Measurements from ENCODE around the gene GFM2. TPM values are rescaled to one million over a fixed set of nuclear protein-coding genes. Genes with fewer than 3 reads are reported as not detected.

Gene GFM2
- total and polyA plus RNA-seq, 2 donors (not counting 1 experiment from before 2014, with no cell fraction given): 30.2 to 51.7 TPM

GRCh38 chr5:74772359-74772758 is 5.4 kb upstream of the GFM2 start:
- no peak overlapping the region for H3K27ac ChIP-seq (ENCODE audit: insufficient read depth, low read length)
- TF ChIP-seq EZH2 (IDR thresholded peaks at IDR 0.05; ENCODE audit: low read length, missing control alignments) (no peak), CTCF (conservative IDR thresholded peaks at IDR 0.05 in 1 of 2, IDR thresholded peaks at IDR 0.05 in 1 of 2; ENCODE audit: low read depth in 1 of 2, low read length in 2 of 2) (no peak)
- no peaks in the 10 kb centered on the region for H4K20me1 ChIP-seq (ENCODE audit: control insufficient read depth, extremely low read depth, insufficient read depth, low read length)
- H3K27me3 ChIP-seq (ENCODE audit: control insufficient read depth, insufficient read depth, low read length): no peaks in the 10 kb centered on the region
- H3K36me3 ChIP-seq (ENCODE audit: control insufficient read depth, insufficient read depth, low read length): peaks cover 3% of the 10 kb centered on the region
- no peak overlapping the region for H3K9ac ChIP-seq (ENCODE audit: insufficient read depth, low read length)
- H3K79me2 ChIP-seq (ENCODE audit: control insufficient read depth, insufficient read depth, low read length): peaks cover 13% of the 10 kb centered on the region
- H3K9me3 ChIP-seq (ENCODE audit: control insufficient read depth, insufficient read depth, low read depth, low read length): no peaks in the 10 kb centered on the region
- H3K4me3 ChIP-seq (replicated peaks in 1 of 4; ENCODE audit: control extremely low read depth in 1 of 4, insufficient read depth in 1 of 4, low read depth in 3 of 4, low read length in 4 of 4): no peak overlapping the region
- no peak overlapping the region for H2AFZ ChIP-seq (ENCODE audit: low read length)
- H3K4me1 ChIP-seq (ENCODE audit: control insufficient read depth, extremely low read depth, insufficient read depth, low read length): peaks cover 2% of the 10 kb centered on the region
- peak in 1 of 2 donors; percentile 57 for DNase-seq (ENCODE audit: low read depth in 2 of 2)
- H3K4me2 ChIP-seq (ENCODE audit: extremely low read depth, insufficient read depth, low read length): no peak overlapping the region

- Histone ChIP-seq H3K4me1 (ENCODE audit: control insufficient read depth, extremely low read depth, insufficient read depth, low read length) (peaks cover 7% of the 10 kb centered on the region), H3K27me3 (ENCODE audit: control insufficient read depth, insufficient read depth, low read length) (no peaks in the 10 kb centered on the region)
Measured at GRCh38 chr5:74767579-74767913, 629 bp upstream of the GFM2 start.

GRCh38 chr5:74766418-74766848 is 484 bp downstream of the GFM2 start:
- no peaks in the 10 kb centered on the region for H3K27me3 ChIP-seq (ENCODE audit: control insufficient read depth, insufficient read depth, low read length)
- H3K9ac ChIP-seq (ENCODE audit: insufficient read depth, low read length): peak overlapping the region; percentile 78
- peak overlapping the region; percentile 97 to 99 (median 99) for H3K4me3 ChIP-seq (replicated peaks in 1 of 4; ENCODE audit: control extremely low read depth in 1 of 4, insufficient read depth in 1 of 4, low read depth in 3 of 4, low read length in 4 of 4)
- H3K36me3 ChIP-seq (ENCODE audit: control insufficient read depth, insufficient read depth, low read length): no peaks in the 10 kb centered on the region
- H3K9me3 ChIP-seq (ENCODE audit: control insufficient read depth, insufficient read depth, low read depth, low read length): no peaks in the 10 kb centered on the region
- peak in 1 of 2 donors; percentile 53 for TF ChIP-seq CTCF (conservative IDR thresholded peaks at IDR 0.05 in 1 of 2, IDR thresholded peaks at IDR 0.05 in 1 of 2; ENCODE audit: low read depth in 1 of 2, low read length in 2 of 2)
- no peak for TF ChIP-seq EZH2 (IDR thresholded peaks at IDR 0.05; ENCODE audit: low read length, missing control alignments)
- H3K4me1 ChIP-seq (ENCODE audit: control insufficient read depth, extremely low read depth, insufficient read depth, low read length): peaks cover 7% of the 10 kb centered on the region
- peaks cover 41% of the 10 kb centered on the region for H3K79me2 ChIP-seq (ENCODE audit: control insufficient read depth, insufficient read depth, low read length)
- DNase-seq (ENCODE audit: low read depth in 2 of 2): peak; percentile 73
- peak overlapping the region; percentile 74 for H3K4me2 ChIP-seq (ENCODE audit: extremely low read depth, insufficient read depth, low read length)
- H2AFZ ChIP-seq (ENCODE audit: low read length): peak overlapping the region; percentile 100
- H3K27ac ChIP-seq (ENCODE audit: insufficient read depth, low read length): peak overlapping the region; percentile 79
- no peaks in the 10 kb centered on the region for H4K20me1 ChIP-seq (ENCODE audit: control insufficient read depth, extremely low read depth, insufficient read depth, low read length)

More at GRCh38 chr5:74767579-74767913, 629 bp upstream of the GFM2 start:
- H3K9ac ChIP-seq (ENCODE audit: insufficient read depth, low read length): peak overlapping the region; percentile 77
- DNase-seq (ENCODE audit: low read depth in 2 of 2): peak; percentile 59 to 67
- peaks cover 2% of the 10 kb centered on the region for H3K36me3 ChIP-seq (ENCODE audit: control insufficient read depth, insufficient read depth, low read length)
- no peak for TF ChIP-seq CTCF (conservative IDR thresholded peaks at IDR 0.05 in 1 of 2, IDR thresholded peaks at IDR 0.05 in 1 of 2; ENCODE audit: low read depth in 1 of 2, low read length in 2 of 2)
- no peak for TF ChIP-seq EZH2 (IDR thresholded peaks at IDR 0.05; ENCODE audit: low read length, missing control alignments)
- peak overlapping the region; percentile 94 for H2AFZ ChIP-seq (ENCODE audit: low read length)
- H3K27ac ChIP-seq (ENCODE audit: insufficient read depth, low read length): peak overlapping the region; percentile 79
- H4K20me1 ChIP-seq (ENCODE audit: control insufficient read depth, extremely low read depth, insufficient read depth, low read length): no peaks in the 10 kb centered on the region
- H3K9me3 ChIP-seq (ENCODE audit: control insufficient read depth, insufficient read depth, low read depth, low read length): no peaks in the 10 kb centered on the region
- peaks cover 41% of the 10 kb centered on the region for H3K79me2 ChIP-seq (ENCODE audit: control insufficient read depth, insufficient read depth, low read length)
- peak overlapping the region; percentile 97 to 99 (median 99) for H3K4me3 ChIP-seq (replicated peaks in 1 of 4; ENCODE audit: control extremely low read depth in 1 of 4, insufficient read depth in 1 of 4, low read depth in 3 of 4, low read length in 4 of 4)
- H3K4me2 ChIP-seq (ENCODE audit: extremely low read depth, insufficient read depth, low read length): peak overlapping the region; percentile 77
